ENCODE measurements around the gene RNPEPL1. TPM values are rescaled to one million over a fixed set of nuclear protein-coding genes. Genes with fewer than 3 reads are reported as not detected.

Gene RNPEPL1
- total RNA-seq, 1 experiment from 2014 or later: 31.5 TPM

GRCh38 chr2:240629968-240630770 is 61.9 kb downstream of the RNPEPL1 start:
- H3K4me3 Mint-ChIP-seq (ENCODE audit: unreplicated experiment): no peak overlapping the region
- no peak for DNase-seq (ENCODE audit: unreplicated experiment)
- H3K27ac Mint-ChIP-seq (ENCODE audit: low read depth, unreplicated experiment): no peak overlapping the region
- CTCF ChIA-PET: no interaction called here
- TF ChIP-seq CTCF (IDR thresholded peaks at IDR 0.05; ENCODE audit: unreplicated experiment): no peak
- intact Hi-C loops (cut with micrococcal nuclease): no loop called here
- no peaks in the 10 kb centered on the region for H3K4me1 Mint-ChIP-seq (ENCODE audit: insufficient read depth, unreplicated experiment)
- no peaks in the 10 kb centered on the region for H3K36me3 Mint-ChIP-seq (ENCODE audit: insufficient read depth, unreplicated experiment)
- peaks cover 14% of the 10 kb centered on the region for H3K9me3 Mint-ChIP-seq (ENCODE audit: unreplicated experiment)
- H3K27me3 Mint-ChIP-seq (ENCODE audit: insufficient read depth, unreplicated experiment): no peaks in the 10 kb centered on the region
- POLR2A ChIA-PET: no interaction called here
- no TSS peak for BruUV-seq (replicated peaks)

Other genes with a start within 250 kb of the RNPEPL1 start
- 36.9 and 38.9 TPM in 2 replicates for gene GPC1, start 132.8 kb upstream of the RNPEPL1 start, total RNA-seq (2022)
- gene ANKMY1, start 10.5 kb upstream of the RNPEPL1 start, total RNA-seq (2022): 19.5 and 22.2 TPM in 2 replicates
- gene DUSP28, start 8.1 kb upstream of the RNPEPL1 start, total RNA-seq (2022): 3.8 and 5.2 TPM in 2 replicates
- gene CAPN10, start 18.2 kb downstream of the RNPEPL1 start, total RNA-seq (2022): 27.6 and 35.2 TPM in 2 replicates
- 0.42 and 0.81 TPM in 2 replicates for gene GPR35, start 57.0 kb downstream of the RNPEPL1 start, total RNA-seq (2022)
- not detected in 2 replicates for gene AQP12B, start 114.4 kb downstream of the RNPEPL1 start, total RNA-seq (2022)
- not detected in 2 replicates for gene AQP12A, start 123.4 kb downstream of the RNPEPL1 start, total RNA-seq (2022)